NCI-H748 (cell line): ENCODE measurements around the gene TRAPPC12.

ENCODE experiments used
- DNase-seq: peaks from one replicate; lab custom pipeline; 2025; ENCODE audit not compliant: unreplicated experiment; lab: John Stamatoyannopoulos, UW

TRAPPC12 gene

DNA sequence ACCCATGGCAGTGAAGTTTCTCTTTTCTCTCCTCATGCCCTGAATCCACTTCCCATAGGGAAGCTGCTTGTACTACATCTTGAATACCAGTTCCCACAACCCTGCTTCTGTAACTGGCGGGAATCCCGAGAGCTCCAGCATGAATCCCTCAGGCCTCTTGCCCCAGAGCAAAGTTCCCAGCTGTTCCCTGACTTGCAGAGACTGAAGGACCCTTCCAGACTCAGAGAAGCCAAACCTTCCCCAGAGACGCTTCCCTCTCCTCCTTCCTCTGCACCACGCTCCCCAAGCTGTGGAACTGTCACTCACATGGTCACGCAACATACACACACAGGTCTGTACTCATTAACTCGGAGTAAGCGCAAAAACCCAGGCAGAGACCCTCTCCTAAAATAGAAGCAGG is 26.4 kb downstream of the TRAPPC12 start:
- no peak for DNase-seq

DNA sequence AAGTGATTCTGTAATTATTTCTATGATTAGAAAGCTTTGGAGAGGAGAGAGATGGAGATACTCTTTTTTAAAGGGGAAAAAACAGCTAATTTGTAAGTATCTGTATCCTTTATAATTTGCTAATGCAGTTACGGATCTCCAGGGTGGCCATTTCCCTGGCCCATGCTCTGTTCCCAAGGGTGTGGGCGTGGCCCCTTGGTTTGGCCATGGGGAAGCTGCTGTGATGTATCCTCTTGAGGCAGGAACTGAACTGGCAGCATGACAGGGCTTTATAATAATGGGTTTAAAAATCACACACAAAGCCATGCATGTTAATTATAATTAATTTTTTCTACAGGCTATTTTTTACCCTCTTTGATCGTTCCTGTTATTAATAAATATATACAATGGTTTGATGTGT is 27.0 kb downstream of the TRAPPC12 start:
- no peak for DNase-seq

DNA sequence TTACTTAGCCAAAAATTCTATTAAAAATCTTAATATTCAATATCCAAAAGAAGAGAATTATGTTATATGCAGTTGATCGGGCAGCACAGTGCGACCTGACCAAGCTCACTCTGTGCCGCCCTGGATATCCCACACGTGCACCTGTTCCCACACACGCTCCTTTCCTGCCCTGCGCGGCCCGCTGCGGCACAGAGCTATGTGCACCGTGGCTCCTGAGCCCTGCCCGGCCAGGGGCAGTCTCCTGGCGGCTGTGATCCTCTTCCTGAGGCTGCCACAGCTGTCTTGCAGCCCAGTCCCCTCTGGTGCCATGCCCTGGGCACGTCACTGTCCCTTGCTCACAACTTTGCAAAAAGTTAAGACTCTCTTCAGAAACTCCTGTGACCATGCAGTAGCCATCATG is 29.3 kb downstream of the TRAPPC12 start:
- DNase-seq = no peak

DNA sequence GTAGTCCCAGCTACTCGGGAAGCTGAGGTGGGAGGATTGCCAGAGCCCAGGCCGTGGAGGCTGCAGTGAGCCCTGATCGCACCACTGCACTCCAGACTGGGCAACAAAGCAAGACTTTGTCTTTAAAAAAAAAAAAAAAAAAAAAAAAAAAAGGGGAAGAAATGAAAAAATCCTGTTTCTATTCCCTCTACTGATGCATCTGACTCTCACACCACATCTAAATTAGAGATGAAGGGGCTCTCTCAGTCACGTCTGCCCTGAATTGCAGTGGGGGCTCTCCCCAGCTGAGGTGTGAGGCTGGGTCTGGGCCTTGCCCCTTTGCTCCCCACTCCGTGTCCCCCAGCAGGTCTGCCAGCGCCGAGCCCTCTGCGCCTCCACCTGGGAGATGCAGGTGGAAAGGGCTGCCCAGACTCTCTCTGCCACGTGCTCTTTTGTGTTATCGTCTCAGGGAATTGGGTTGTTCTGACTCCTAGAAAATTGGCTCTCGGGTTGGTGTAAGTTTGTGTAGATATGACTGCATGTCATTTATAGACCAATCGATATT is 30.2 kb downstream of the TRAPPC12 start:
- DNase-seq = no peak

DNA sequence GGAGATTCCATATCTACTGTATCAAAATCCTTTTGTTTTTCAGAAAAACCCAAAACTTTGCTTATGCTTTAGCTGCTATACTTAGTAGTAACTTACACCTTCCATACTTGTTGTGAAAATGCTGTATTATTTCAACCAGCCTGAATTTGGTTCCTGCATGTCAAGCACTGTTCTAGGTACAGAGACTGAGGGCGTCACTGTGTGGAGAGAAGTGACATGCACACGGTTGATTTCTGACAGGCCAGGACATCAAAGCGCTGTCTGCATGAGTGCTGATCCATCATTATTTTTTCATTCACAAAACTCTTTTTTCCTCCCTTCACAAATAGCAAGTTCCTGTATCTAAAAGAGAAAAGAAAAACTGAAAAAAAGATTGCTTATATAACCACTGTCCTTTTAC is 31.6 kb downstream of the TRAPPC12 start:
- no peak for DNase-seq

DNA sequence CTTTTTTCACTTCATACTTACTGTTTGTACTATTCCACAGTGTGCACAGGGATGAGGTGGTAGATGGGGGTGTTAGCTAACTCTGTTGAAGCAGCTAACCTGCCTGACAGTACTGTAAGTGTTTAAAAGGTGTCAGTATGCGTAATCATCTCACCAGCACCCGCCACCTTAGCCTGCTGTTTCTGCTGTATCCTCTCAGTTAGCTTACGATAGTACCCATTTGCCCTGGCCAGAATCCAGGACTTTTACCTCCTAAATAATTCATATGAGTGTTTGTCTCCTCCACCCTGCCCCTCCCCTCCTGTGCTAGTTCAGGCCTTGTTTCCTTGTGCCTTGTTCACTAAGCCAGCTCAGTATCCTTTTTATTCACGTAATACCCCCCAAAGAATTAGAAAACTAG is 34.2 kb downstream of the TRAPPC12 start:
- peak; percentile 51 for DNase-seq

DNA sequence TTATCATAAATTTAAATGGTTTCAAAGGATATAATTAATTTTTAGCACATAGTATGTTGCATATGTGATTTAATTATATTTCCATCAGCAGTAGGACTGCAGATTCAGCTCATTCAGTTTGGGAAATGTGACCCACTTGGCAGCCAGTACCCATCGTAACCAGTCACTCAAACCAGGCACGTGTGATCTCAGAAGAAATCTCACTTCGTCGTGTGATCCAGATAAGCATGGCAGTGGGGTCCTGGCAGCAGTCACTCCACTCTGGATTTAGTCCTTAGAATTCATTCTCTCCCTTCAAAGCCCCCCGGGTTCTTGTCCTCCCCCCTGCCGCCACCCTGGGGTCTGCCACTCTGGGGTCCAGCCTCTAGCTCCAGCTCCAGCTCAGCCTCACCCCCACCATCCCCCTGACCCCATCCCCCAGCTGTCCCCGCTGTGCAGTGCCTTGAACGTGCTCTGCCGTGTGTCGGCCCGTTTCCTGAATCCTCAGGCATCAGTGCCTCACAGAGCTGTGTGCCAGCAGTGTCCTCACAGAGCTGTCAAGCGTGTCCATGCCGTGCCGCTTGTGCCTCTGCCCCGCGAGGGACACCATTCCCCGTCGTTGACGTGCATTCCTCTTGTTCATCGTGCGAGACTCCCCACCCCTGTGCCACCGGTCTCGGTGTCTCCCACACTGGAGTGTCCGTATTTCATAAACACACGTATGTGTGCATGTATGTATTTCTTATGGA is 34.8 kb downstream of the TRAPPC12 start:
- DNase-seq = no peak

DNA sequence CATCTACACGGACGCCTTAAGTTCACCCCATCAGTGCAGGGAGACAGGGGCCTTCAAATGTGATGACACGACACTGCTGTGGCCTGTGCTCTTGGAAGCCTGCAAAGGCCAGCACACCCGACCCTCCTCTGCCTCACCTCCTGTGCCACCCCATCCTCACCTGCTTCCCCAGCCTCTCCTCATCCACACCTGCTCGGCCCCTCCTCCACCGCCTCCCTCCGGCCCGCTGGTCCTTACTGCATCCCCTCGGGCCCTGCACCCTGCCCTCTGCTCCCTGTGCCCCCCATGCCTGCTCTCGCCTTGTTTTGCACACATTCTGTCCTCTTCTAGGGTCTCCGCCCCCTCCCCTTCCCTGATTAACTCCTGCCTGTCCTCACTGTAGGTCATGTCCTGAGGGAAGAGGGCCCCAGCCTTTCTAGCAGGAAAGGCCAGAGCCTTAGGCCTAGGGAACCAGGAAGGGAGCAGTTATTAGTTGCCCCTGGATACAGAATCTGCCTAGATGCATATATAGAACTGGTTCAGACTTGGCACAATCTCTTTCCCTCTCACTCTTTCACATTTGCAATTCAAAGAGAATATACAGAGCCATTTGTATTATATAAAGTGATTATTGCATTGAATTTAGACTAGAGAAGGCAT is 39.4 kb downstream of the TRAPPC12 start:
- DNase-seq = no peak

DNA sequence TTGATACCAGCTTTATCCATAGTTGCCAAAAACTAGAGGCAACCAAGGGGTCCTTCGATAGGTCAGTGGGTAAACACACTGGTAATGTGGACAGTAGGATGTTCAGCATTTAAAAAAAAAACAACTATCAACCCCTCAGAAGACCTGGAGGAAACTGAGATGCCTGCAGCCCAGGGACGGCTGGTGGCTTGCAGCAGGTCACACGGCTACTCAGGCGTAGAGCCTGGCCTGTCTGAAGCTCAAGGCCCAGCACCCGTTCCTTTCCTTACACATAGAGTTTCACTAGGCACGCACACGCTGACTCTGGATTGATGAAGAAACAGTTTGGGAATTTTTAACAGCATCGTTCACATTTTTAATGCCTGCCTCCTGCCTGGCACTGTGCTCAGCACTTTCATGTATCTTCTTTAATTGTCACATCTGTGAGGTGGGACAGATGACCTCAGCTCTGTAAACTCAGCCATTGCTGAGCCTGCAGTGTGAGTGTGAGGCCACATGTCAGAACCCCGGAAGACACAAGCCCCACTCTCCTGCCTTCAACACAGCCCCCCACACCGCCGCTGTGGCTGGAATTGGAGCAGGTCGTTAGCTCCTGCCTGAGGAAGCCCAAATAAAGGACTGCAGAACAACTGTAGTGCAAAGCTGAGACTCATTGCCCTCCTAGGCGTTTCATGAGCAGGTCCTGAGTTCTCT is 40.7 kb downstream of the TRAPPC12 start:
- no peak for DNase-seq

DNA sequence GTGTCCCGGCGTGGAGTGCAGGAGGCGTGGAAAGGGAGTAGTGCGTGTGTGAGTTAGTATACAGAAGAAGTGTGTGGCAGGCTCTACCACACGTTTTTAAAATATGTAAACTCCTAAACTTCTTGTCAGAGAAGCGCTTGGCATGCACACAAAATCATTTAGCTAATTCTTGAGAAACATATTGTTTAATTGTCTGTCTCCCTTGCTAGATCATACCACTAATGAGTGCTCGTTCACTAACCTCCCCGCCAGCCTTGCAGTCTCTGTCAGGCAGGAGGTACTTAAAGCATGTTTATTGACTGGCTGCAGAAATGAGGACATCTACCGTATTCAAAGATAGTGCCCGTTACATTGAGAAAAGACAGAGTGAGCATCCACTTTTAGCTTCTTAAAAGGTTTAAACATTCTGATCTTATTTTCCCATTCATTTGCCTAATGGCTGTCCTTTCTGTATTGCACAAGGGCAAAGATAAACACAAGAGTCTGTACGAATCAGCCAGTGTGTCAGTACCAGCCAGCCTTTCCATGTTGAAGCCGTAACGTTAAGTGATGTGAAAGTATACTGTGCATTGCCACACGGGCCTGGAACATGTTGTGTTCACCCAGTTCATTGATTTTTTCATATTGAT is 41.4 kb downstream of the TRAPPC12 start:
- no peak for DNase-seq

DNA sequence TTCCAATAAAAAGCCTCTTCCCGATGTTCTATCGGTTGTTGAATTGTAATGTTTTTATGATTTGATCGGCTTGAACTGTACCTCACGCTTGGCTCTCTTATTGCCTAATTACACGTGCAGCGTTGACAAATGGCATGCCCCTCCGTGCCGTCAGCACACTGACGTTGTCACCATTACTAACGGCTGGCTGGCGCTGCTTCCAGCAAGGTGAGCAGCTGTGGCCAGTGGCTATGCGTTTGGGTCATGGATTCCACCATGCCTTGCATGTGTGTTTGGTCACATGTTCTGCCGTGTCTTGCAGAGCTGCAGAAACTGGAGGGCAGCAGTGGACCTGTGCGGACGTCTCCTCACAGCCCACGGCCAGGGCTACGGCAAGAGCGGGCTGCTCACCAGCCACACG is 42.1 kb downstream of the TRAPPC12 start:
- DNase-seq = no peak

DNA sequence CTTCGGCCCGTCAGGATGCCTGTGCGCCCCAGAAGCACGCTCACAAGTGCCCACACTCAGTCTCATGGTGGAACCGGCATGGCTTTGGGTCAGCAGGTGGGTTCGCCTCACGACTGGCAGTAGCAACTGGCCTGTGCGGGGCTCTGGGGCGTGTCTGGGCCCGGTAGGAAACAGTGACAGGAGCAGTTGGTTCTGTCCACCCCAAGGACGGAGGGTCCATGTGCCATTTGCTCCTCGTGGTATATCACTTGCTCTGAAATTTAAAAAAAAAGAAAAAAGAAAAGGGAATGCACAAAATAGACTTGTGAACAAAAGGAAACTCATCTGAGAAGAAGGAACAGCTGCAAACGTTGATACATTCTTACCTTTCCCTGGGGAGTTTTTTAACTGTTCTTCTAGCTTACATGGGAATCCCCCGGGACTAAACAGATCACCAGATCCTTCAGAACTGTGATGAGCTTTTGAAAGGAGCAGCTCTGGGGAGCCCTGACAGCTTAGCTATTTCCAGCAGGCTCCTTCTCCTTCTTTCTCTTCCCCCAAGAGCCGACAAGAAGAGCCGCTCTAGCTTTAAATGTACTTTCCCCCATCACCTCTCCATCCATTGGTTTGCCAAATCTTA is 42.8 kb downstream of the TRAPPC12 start:
- no peak for DNase-seq

DNA sequence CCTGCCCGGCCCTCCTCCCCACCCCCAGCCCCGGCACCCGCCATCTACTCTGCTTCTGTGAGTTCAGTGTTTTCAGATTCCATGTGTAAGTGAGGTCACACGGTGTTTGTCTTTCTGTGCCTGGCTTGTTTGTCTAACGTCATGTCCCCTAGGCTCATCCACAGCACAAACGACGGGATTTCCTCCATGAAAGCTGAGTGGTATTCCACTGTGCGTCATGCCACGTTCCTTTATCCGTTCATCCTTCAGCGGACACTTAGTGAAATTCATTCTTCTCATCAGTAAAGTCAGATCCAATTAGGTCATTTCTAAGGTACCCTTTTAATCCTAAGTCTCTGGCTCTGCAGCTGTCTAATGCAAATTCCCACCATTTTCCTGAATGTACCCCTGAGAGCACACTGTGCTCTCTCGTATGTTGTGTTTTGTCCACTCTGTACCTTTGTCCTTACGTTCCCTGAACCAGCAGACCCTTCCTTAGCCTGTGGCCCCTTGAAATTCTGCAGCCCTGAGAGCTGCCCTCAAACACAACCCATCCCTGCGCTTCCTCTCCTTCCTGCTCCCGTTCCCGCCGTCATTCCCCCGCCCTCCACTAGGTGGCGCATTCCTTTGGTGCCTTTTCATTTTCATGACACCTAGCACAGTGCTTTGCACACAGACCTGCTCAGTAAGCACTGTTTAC is 44.1 kb downstream of the TRAPPC12 start:
- DNase-seq = peak; percentile 69

DNA sequence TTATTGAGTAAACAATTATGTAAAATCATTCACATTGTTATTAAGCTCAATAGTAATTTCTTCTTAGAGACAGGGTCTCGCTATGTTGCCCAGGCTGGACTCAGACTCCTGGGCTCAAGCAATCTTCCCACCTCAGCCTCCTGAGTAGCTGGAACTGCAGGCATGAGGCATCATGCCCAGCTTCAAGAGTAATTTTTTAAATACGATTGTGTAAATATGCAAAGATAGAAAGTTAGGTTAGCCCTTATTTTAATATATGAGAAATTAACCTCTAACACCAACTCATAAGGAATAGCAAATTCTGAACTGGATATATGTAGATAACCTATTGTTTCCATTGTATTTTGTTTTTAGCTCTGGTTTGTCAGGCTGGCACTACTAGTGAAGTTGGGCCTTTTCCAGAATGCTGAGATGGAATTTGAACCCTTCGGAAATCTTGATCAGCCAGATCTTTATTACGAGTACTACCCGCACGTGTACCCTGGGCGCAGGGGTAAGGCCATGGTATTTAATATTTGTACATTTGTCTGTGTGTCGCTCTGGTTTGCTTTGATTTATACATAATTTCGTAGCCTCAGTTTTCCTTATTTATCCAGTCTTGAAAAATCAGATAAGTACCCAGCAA is 44.8 kb downstream of the TRAPPC12 start:
- DNase-seq = no peak

DNA sequence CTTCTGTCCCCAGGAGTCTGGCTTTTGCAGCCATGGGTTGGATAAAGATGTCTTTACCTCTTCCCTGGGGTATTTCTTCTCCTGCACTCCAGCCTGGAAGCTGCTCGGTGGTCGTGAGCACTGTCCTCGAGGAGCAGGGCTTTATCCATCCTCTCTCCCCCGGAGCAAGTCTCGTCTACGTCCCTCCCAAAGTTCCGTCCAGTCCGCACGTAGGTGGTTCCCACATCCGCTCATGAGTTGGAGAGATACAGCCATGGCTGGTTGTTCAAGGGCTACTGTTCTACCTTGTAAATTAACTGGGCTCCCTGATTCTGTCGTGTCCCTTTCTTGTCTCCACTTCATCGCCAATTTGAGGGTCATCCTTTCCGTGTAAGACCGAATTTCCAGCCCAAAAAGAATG is 47.1 kb downstream of the TRAPPC12 start:
- DNase-seq = no peak

DNA sequence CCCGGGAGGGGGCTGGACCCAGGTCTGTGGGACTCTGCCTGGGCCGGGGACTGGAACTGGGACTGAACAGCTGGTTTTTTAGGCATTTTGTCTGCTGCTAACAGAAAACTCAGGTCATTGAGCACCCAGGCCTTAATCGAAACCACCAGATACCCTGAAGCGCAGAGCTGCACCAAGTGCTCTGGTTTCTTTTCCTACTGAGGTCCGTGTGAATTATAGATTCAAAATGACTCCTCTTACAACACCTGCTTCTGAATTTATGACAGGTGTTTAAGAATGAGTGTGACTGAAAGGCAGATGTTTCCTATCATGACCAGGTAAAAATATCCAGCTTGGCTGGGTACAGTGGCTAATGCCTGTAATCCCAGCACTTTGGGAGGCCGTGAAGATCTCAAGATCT is 47.8 kb downstream of the TRAPPC12 start:
- peak; percentile 30 for DNase-seq

DNA sequence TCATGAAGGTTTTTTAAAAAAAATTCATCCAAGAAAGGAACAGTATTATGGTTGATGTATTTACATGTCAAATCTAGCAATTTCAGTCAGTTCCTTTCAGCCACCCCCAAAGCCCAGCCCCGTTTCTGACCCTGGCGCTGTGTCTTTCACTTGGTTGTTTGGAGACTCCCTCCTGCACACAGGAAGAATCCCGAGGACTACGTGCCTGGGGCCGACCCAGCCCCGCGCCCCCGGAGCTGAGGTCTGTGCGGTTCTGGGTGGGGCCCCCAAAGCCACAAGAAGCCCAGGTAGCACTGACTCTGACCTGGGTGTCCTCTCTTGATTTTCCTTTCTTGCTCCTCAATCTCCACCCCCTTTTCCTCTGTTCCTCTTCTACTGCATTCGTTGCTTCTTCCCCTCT is 49.1 kb downstream of the TRAPPC12 start:
- no peak for DNase-seq

DNA sequence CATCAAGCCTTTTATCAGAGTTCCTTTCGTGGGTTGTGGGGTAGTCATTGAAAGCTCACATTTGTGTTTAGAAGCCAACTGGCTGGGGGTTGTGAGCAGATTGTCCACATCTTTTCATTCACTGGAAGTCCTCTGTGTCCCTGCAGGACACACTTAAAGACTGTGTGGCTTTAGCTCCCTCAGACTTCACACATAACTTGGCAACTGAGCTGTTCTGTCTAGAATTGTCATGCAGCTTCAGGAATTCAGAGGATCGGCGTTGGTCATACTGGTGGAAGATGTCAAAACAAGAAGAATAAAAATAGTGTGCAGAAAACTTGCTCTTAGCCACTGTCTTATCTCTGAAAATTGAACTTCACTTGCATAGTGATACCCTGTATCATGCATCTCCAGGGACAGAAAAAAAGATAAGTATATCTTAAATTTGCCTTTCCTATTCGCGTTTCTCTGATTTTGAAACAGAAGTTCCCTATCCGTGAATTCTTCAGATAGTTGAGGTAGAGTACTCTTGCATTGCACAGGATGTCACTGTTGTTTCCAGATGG is 49.6 kb downstream of the TRAPPC12 start:
- DNase-seq = no peak

DNA sequence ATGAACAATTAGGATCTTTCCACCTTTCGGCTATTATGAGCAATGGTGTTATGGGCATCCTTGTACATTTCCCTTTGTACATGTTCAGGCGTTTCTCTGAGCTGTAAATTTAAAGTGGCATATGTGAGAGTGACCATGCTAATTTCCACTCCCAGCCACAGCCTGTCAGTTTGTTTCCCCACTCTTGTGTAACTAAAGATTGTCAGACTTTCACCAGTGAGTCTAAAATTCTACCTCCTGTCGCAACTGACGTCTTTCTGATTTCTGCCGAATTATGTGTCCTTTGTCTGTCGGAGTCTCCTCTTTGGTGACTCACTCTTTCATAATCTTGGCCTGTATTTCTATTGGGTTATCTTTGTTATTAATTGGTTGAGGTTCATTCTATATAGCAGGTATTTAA is 50.7 kb downstream of the TRAPPC12 start:
- no peak for DNase-seq
